Loucy (cell line): ENCODE measurements around the gene PRKCZ.

ENCODE experiments used
- H2AFZ ChIP-seq: fragments of 200-600 bp; sonication (generic); 2 replicates; pipeline ENCODE4 v1.6.0; 2016; ENCODE audit warnings: antibody characterized with exemption, mild to moderate bottlenecking, low read length, moderate library complexity
- H3F3A ChIP-seq: fragments of 200-600 bp; 2 replicates; pipeline ENCODE4 v1.6.0; 2016; ENCODE audit warnings: antibody characterized with exemption, low read depth, mild to moderate bottlenecking
- H3K27me3 ChIP-seq: fragments of 200-600 bp; sonication (generic); 2 replicates; pipeline ENCODE4 v1.6.1; 2014; ENCODE audit warnings: low read length, mild to moderate bottlenecking; ENCODE audit not compliant: insufficient read depth, poor library complexity, severe bottlenecking
- H3K36me3 ChIP-seq: fragments of 200-600 bp; sonication (generic); 2 replicates; pipeline ENCODE4 v1.6.1; 2016; ENCODE audit warnings: low read length; ENCODE audit not compliant: insufficient read depth
- H3K4me1 ChIP-seq: fragments of 200-600 bp; sonication (generic); 2 replicates; pipeline ENCODE4 v1.5.1; 2014; ENCODE audit warnings: low read length, mild to moderate bottlenecking; ENCODE audit not compliant: insufficient read depth, poor library complexity, severe bottlenecking
- H3K4me2 ChIP-seq: fragments of 200-600 bp; sonication (generic); 2 replicates; pipeline ENCODE4 v1.6.0; 2014; ENCODE audit warnings: antibody characterized with exemption, low read length, low read depth, mild to moderate bottlenecking; ENCODE audit not compliant: poor library complexity, severe bottlenecking
- H3K4me3 ChIP-seq: fragments of 200-600 bp; sonication (generic); 2 replicates; pipeline ENCODE4 v1.5.1; 2014; ENCODE audit warnings: low read length, mild to moderate bottlenecking, mixed read lengths; ENCODE audit not compliant: poor library complexity, severe bottlenecking
- H3K79me2 ChIP-seq: fragments of 200-600 bp; sonication (generic); 2 replicates; pipeline ENCODE4 v1.6.1; 2014; ENCODE audit warnings: low read length; ENCODE audit not compliant: insufficient read depth
- H3K9ac ChIP-seq: fragments of 200-600 bp; sonication (generic); 2 replicates; pipeline ENCODE4 v1.6.0; 2014; ENCODE audit warnings: mild to moderate bottlenecking, low read depth, low read length, moderate library complexity; ENCODE audit not compliant: poor library complexity, severe bottlenecking
- H3K9me2 ChIP-seq: fragments of 200-600 bp; sonication (generic); replicated peaks from 2 replicates; pipeline ENCODE4 v1.6.1; 2016; ENCODE audit warnings: low read depth, low read length, mixed read lengths
- H3K9me3 ChIP-seq: fragments of 200-600 bp; sonication (generic); 2 replicates; pipeline ENCODE4 v1.6.1; 2014; ENCODE audit warnings: mild to moderate bottlenecking, antibody characterized with exemption, low read length, low read depth; ENCODE audit not compliant: insufficient read depth
- H4K20me1 ChIP-seq: fragments of 200-600 bp; sonication (generic); 2 replicates; pipeline ENCODE4 v1.6.0; 2014; ENCODE audit warnings: antibody characterized with exemption, low read length, mild to moderate bottlenecking; ENCODE audit not compliant: insufficient read depth, poor library complexity, severe bottlenecking
- CTCF ChIP-seq: fragments of 200-600 bp; sonication (generic); conservative IDR thresholded peaks from 2 replicates; pipeline ENCODE4 v1.5.1; 2014; ENCODE audit warnings: mild to moderate bottlenecking, antibody characterized with exemption, low read length
- EZH2phosphoT487 ChIP-seq: fragments of 200-600 bp; IDR thresholded peaks from 2 replicates; pipeline ENCODE4 v1.6.1; 2018; ENCODE audit warnings: antibody characterized with exemption, mild to moderate bottlenecking, moderate library complexity, borderline replicate concordance

The PRKCZ gene

GRCh38 chr1:2166695-2167094 is 116.5 kb downstream of the PRKCZ start:
- Histone ChIP-seq H3K4me3 (no peak overlapping the region), H3K36me3 (no peaks in the 10 kb centered on the region), H4K20me1 (no peaks in the 10 kb centered on the region), H2AFZ (no peak overlapping the region), H3K4me1 (no peaks in the 10 kb centered on the region), H3K9me3 (no peaks in the 10 kb centered on the region), H3K79me2 (no peaks in the 10 kb centered on the region), H3K4me2 (no peak overlapping the region), H3K27me3 (no peaks in the 10 kb centered on the region), H3K9ac (no peak overlapping the region), H3F3A (no peaks in the 10 kb centered on the region), H3K9me2 (no peaks in the 10 kb centered on the region)
- TF ChIP-seq EZH2phosphoT487 = no peak

GRCh38 chr1:2168090-2168489 is 117.9 kb downstream of the PRKCZ start:
- Histone ChIP-seq H3K4me2 (no peak overlapping the region), H3K79me2 (no peaks in the 10 kb centered on the region), H3K9ac (no peak overlapping the region), H4K20me1 (no peaks in the 10 kb centered on the region), H3F3A (no peaks in the 10 kb centered on the region), H3K4me3 (no peak overlapping the region), H3K9me3 (no peaks in the 10 kb centered on the region), H3K36me3 (no peaks in the 10 kb centered on the region), H3K9me2 (no peaks in the 10 kb centered on the region), H3K4me1 (no peaks in the 10 kb centered on the region), H2AFZ (no peak overlapping the region), H3K27me3 (no peaks in the 10 kb centered on the region)
- no peak for TF ChIP-seq EZH2phosphoT487
- TF ChIP-seq CTCF = no peak

- Histone ChIP-seq H3K27me3 (no peaks in the 10 kb centered on the region), H2AFZ (no peak overlapping the region), H3K79me2 (no peaks in the 10 kb centered on the region), H3K9me2 (no peaks in the 10 kb centered on the region), H3F3A (no peaks in the 10 kb centered on the region), H4K20me1 (no peaks in the 10 kb centered on the region), H3K9ac (no peak overlapping the region), H3K4me1 (no peaks in the 10 kb centered on the region), H3K4me3 (no peak overlapping the region), H3K4me2 (no peak overlapping the region), H3K9me3 (no peaks in the 10 kb centered on the region), H3K36me3 (no peaks in the 10 kb centered on the region)
- no peak for TF ChIP-seq CTCF
- TF ChIP-seq EZH2phosphoT487 = no peak
These were observed 118.3 kb downstream of the PRKCZ start for GRCh38 chr1:2168535-2168934.

- Histone ChIP-seq H4K20me1 (no peaks in the 10 kb centered on the region), H3K36me3 (no peaks in the 10 kb centered on the region), H3K4me3 (no peak overlapping the region), H3K79me2 (no peaks in the 10 kb centered on the region), H3K4me2 (no peak overlapping the region), H3K9me2 (no peaks in the 10 kb centered on the region), H3K4me1 (no peaks in the 10 kb centered on the region), H3K9ac (no peak overlapping the region), H3K27me3 (no peaks in the 10 kb centered on the region), H3F3A (no peaks in the 10 kb centered on the region), H2AFZ (no peak overlapping the region), H3K9me3 (no peaks in the 10 kb centered on the region)
- TF ChIP-seq CTCF = no peak
These were observed 119.1 kb downstream of the PRKCZ start for GRCh38 chr1:2169200-2169836.
